Ascending aorta (tissue), 2 donors: ENCODE results near the gene POU2AF3. TPM values are rescaled to one million over a fixed set of nuclear protein-coding genes. Genes with fewer than 3 reads are reported as not detected.

Source experiments
- DNase-seq, 2 donors: peaks; one replicate each; pipeline ENCODE4 v3.0.0-alpha.2; 2019; ENCODE audit warnings: low spot score in 2 of 2
- H3K27ac ChIP-seq, 2 donors: fragments of 200-600 bp; sonication (generic); one replicate each; pipeline ENCODE4 v1.5.1; 2016 to 2017; ENCODE audit warnings: mild to moderate bottlenecking in 1 of 2
- H3K27me3 ChIP-seq: fragments of 200-600 bp; sonication (generic); one replicate; pipeline ENCODE4 v1.5.1; 2017
- H3K36me3 ChIP-seq, 2 donors: fragments of 200-600 bp; sonication (generic); one replicate each; pipeline ENCODE4 v1.5.1; 2016
- H3K4me1 ChIP-seq, 2 donors: fragments of 200-600 bp; sonication (generic); one replicate each; pipeline ENCODE4 v1.5.1; 2016 to 2017; ENCODE audit warnings: mild to moderate bottlenecking in 1 of 2
- H3K4me3 ChIP-seq, 2 donors: fragments of 200-600 bp; sonication (generic); one replicate each; pipeline ENCODE4 v1.5.1; 2016 to 2017; ENCODE audit warnings: mild to moderate bottlenecking in 1 of 2
- H3K9me3 ChIP-seq, 2 donors: fragments of 200-600 bp; sonication (generic); one replicate each; pipeline ENCODE4 v1.5.1; 2016
- intact Hi-C: fragments of 100-400 bp; cut with DNase I; formaldehyde crosslinking; loops from one replicate; pipeline ENCODE4 v1.15.1; 2023
- total RNA-seq: library from RNA; depleted of rRNA; stranded (reverse); fragments of >200 nt; gene quantifications from one replicate; pipeline ENCODE4 v1.1.0, GENCODE V29; 2016
- TF ChIP-seq, protein P1 (sequence below), 3 experiments: fragments of 200-600 bp in 2 of 3; fragments of 450-650 bp in 1 of 3; sonication (generic) in 2 of 3; IDR thresholded peaks; one replicate each; pipeline ENCODE4 v1.5.1; 2016 to 2019; ENCODE audit warnings: antibody characterized with exemption in 3 of 3, mild to moderate bottlenecking in 1 of 3, moderate library complexity in 1 of 3

Gene POU2AF3
- total RNA-seq, 1 donor from 2014 or later = not detected

DNA sequence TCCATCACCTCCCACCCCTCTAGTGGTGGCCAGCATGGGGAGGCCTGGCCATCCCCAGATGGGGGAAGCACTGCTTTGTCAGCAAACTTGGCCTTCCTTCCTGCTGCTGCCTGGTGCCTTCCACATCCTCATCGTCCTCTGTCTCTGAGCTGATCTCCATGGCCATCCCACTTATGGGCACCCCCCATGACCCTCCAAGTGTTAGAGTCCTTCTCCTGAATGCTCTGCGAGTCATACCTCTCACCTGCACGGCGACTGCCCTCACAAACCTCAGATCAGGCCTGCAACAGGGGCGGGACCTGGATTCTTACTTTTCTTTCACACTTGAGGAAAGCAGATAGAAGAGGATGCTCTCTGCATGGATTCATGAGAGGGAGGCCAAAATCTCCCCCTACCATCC, 56.8 kb downstream of the POU2AF3 start:
- no peaks in the 10 kb centered on the region for H3K36me3 ChIP-seq
- intact Hi-C loops = loop anchor here (10.0 kb wide), 1 partner anchor 50 kb away; no protein-coding TSS in a partner anchor
- no peaks in the 10 kb centered on the region for H3K27me3 ChIP-seq
- no peak overlapping the region for H3K27ac ChIP-seq
- no peaks in the 10 kb centered on the region for H3K9me3 ChIP-seq
- no peak for DNase-seq
- TF ChIP-seq, protein P1, sequence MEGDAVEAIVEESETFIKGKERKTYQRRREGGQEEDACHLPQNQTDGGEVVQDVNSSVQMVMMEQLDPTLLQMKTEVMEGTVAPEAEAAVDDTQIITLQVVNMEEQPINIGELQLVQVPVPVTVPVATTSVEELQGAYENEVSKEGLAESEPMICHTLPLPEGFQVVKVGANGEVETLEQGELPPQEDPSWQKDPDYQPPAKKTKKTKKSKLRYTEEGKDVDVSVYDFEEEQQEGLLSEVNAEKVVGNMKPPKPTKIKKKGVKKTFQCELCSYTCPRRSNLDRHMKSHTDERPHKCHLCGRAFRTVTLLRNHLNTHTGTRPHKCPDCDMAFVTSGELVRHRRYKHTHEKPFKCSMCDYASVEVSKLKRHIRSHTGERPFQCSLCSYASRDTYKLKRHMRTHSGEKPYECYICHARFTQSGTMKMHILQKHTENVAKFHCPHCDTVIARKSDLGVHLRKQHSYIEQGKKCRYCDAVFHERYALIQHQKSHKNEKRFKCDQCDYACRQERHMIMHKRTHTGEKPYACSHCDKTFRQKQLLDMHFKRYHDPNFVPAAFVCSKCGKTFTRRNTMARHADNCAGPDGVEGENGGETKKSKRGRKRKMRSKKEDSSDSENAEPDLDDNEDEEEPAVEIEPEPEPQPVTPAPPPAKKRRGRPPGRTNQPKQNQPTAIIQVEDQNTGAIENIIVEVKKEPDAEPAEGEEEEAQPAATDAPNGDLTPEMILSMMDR (IDR thresholded peaks at IDR 0.05) = no peak
- no peaks in the 10 kb centered on the region for H3K4me1 ChIP-seq
- no peak overlapping the region for H3K4me3 ChIP-seq

DNA sequence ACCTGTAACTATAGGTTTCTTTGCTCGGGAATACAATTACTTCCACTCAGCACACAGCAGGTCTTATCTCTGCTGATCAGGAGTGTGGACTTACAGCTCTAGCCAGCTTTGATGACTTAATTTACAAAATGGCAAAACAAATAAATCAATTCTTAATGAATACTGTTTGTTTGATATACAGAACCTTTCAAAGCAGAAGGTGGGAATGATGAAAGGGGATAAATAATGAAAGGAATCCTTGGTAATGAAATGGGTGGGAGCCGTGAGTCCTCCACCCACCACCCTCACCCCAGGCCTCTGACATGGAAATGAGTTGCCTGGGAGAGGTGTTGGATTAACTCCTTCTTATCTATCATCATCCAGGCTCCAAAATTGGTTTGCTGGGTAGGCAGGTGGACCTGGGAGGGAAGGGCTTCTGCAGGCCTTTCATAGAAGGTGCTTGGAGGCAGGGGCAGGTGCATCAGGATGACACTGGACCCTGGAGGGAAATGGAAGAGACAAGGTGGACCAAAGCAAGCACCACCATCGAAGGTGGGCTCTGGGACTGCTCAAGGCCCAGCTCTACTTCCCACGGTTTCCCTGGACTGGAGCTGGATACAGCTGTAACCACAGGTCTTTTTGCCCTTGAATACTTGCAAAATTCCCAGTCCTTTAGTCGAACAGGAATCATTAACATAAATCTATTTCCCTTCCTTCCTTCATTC, 57.8 kb downstream of the POU2AF3 start:
- H3K4me3 ChIP-seq = no peak overlapping the region

DNA sequence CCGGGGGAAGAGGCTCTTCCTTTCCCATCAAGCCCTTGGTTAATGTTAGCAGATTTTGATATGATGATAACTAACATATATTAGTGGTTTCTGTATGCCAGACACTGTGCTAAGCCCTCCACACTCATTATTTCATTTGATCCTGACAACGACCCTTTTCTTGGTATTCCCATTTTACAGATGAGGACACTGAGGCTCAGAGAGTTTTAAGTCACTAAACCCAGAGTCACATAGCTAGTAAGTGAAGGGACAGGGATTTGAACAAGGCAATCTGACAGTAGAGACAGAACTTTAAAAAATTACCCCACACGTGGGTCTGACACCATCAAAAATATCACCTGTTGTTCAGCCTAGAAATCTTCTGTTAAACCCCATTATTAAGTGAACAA, 58.3 kb downstream of the POU2AF3 start:
- no peak overlapping the region for H3K27ac ChIP-seq
- no peaks in the 10 kb centered on the region for H3K36me3 ChIP-seq
- DNase-seq = no peak
- H3K4me3 ChIP-seq = no peak overlapping the region
- intact Hi-C loops = loop anchor here (10.0 kb wide), 1 partner anchor 52 kb away; no protein-coding TSS in a partner anchor
- no peaks in the 10 kb centered on the region for H3K4me1 ChIP-seq
- no peaks in the 10 kb centered on the region for H3K9me3 ChIP-seq
- TF ChIP-seq, protein P1 (IDR thresholded peaks at IDR 0.05) = no peak
- H3K27me3 ChIP-seq = no peaks in the 10 kb centered on the region

More for the DNA sequence above, 57.8 kb downstream of the POU2AF3 start:
- DNase-seq = no peak
- TF ChIP-seq, protein P1 (IDR thresholded peaks at IDR 0.05) = no peak
- H3K4me1 ChIP-seq = no peaks in the 10 kb centered on the region
- H3K27me3 ChIP-seq = no peaks in the 10 kb centered on the region
- no peaks in the 10 kb centered on the region for H3K9me3 ChIP-seq
- no peaks in the 10 kb centered on the region for H3K36me3 ChIP-seq
- no peak overlapping the region for H3K27ac ChIP-seq
- intact Hi-C loops = loop anchor here (10.0 kb wide), 1 partner anchor 51 kb away; no protein-coding TSS in a partner anchor

DNA sequence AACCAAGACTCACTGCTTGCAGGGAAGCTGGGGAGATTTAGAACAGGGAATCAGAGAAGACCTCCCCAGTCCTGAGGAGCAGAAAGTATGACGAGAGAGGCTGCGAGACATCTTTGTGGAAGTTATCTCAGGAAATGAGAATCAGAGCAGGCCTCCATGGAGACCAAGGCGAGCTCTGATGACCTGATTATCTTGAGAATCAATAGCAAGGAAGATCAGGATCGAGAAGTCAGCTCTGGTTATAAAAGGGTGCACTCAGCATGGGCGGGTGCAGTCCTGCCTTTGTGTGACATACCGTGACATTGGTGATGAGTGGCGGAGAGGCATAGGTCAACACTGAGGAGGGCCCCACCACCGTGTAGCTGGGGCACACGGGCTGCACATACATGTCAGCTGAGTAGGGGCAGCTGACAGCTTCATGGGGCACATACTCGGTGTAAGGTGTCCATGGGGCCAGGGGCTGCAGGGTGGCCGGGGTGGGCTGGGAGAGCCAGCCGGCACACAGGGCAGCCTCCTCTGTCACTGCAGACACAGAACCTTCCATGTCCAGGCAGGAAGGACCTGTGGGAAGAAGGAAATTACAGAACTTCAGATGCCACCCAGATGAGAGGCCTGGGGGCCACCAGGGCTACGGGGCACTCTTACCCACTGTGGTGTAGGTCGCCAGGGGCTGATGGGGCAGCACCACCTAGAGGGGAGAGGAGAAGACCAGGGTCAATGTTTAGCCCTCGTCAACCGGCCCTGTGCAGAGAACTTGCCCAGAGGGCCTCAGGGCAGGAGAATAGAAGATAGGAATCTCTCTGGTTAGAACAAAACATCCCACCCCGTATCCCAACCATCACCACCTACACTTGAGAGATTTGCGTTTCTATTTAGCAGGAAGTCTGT, 59.0 kb downstream of the POU2AF3 start:
- Histone ChIP-seq H3K4me3 (no peak overlapping the region), H3K27me3 (no peaks in the 10 kb centered on the region), H3K36me3 (no peaks in the 10 kb centered on the region), H3K9me3 (no peaks in the 10 kb centered on the region), H3K4me1 (no peaks in the 10 kb centered on the region), H3K27ac (no peak overlapping the region)
- intact Hi-C loops = loop anchor here (10.0 kb wide), 1 partner anchor 53 kb away; no protein-coding TSS in a partner anchor
- no peak for DNase-seq
- TF ChIP-seq, protein P1 (IDR thresholded peaks at IDR 0.05) = no peak

Other genes with a start within 250 kb of the POU2AF3 start
- gene POU2AF2, start 52.8 kb upstream of the POU2AF3 start, total RNA-seq = not detected
- gene POU2AF1, start 80.7 kb downstream of the POU2AF3 start, total RNA-seq = 0.11 TPM
- gene BTG4, start 213.8 kb downstream of the POU2AF3 start, total RNA-seq = not detected
- gene HOATZ, start 216.2 kb downstream of the POU2AF3 start, total RNA-seq = not detected
- gene LAYN, start 242.2 kb downstream of the POU2AF3 start, total RNA-seq = 27.2 TPM